NCI-H2029 (cell line): ENCODE results near the gene SLC1A2.

Source experiments
- DNase-seq: peaks from one replicate; lab custom pipeline; 2025; lab: John Stamatoyannopoulos, UW

SLC1A2 gene

GRCh38 chr11:35348898-35349687 is 70.3 kb downstream of the SLC1A2 start:
- no peak for DNase-seq

GRCh38 chr11:35347921-35348331 is 71.4 kb downstream of the SLC1A2 start:
- no peak for DNase-seq

- no peak for DNase-seq
These were observed 72.0 kb downstream of the SLC1A2 start for GRCh38 chr11:35347173-35347878.

GRCh38 chr11:35346472-35347156 is 72.7 kb downstream of the SLC1A2 start:
- no peak for DNase-seq

- DNase-seq, result no peak
These were observed 74.4 kb downstream of the SLC1A2 start for GRCh38 chr11:35344681-35345574.

GRCh38 chr11:35343033-35343598 is 76.2 kb downstream of the SLC1A2 start:
- no peak for DNase-seq

GRCh38 chr11:35340715-35341114 is 78.6 kb downstream of the SLC1A2 start:
- DNase-seq, result no peak

GRCh38 chr11:35340071-35340470 is 79.3 kb downstream of the SLC1A2 start:
- DNase-seq, result no peak

GRCh38 chr11:35338921-35339320 is 80.4 kb downstream of the SLC1A2 start:
- DNase-seq, result no peak

- no peak for DNase-seq
These were observed 81.4 kb downstream of the SLC1A2 start for GRCh38 chr11:35337914-35338305.

GRCh38 chr11:35337136-35337913 is 82.0 kb downstream of the SLC1A2 start:
- DNase-seq, result no peak

GRCh38 chr11:35336726-35337125 is 82.6 kb downstream of the SLC1A2 start:
- no peak for DNase-seq

- DNase-seq, result no peak
These were observed 84.1 kb downstream of the SLC1A2 start for GRCh38 chr11:35335226-35335625.

- no peak for DNase-seq
These were observed 84.8 kb downstream of the SLC1A2 start for GRCh38 chr11:35334385-35335090.

- DNase-seq, result no peak
These were observed 86.8 kb downstream of the SLC1A2 start for GRCh38 chr11:35332524-35332923.

GRCh38 chr11:35330931-35331330 is 88.4 kb downstream of the SLC1A2 start:
- no peak for DNase-seq

- no peak for DNase-seq
These were observed 89.0 kb downstream of the SLC1A2 start for GRCh38 chr11:35330156-35330889.

- no peak for DNase-seq
These were observed 91.5 kb downstream of the SLC1A2 start for GRCh38 chr11:35327829-35328228.

- DNase-seq, result no peak
These were observed 93.0 kb downstream of the SLC1A2 start for GRCh38 chr11:35326266-35326879.
